GM12878 (cell line): ENCODE measurements around the gene HMG20B. TPM values are rescaled to one million over a fixed set of nuclear protein-coding genes. Genes with fewer than 3 reads are reported as not detected.
A peak's percentile ranks its signal among the peaks of the same experiment; 100 is the strongest.

Experiments used
- ASH2L ChIP-seq: fragments of 300-600, 200-600 bp; sonication (generic); IDR thresholded peaks from 2 replicates; pipeline ENCODE4 v1.6.1; 2017; ENCODE audit warnings: low read depth, mild to moderate bottlenecking, borderline replicate concordance
- DPF2 ChIP-seq: fragments of 450-650 bp; IDR thresholded peaks from 2 replicates; pipeline ENCODE4 v1.6.1; 2017; ENCODE audit warnings: mild to moderate bottlenecking
- E2F8 ChIP-seq: fragments of 450-650 bp; IDR thresholded peaks from 2 replicates; pipeline ENCODE4 v1.6.1; 2018; ENCODE audit warnings: mild to moderate bottlenecking, low read depth, moderate library complexity; ENCODE audit not compliant: partially characterized antibody
- E4F1 ChIP-seq: fragments of 450-650 bp; IDR thresholded peaks from 2 replicates; pipeline ENCODE4 v1.6.1; 2018; ENCODE audit warnings: borderline replicate concordance, mild to moderate bottlenecking; ENCODE audit not compliant: partially characterized antibody
- FOXK2 ChIP-seq: fragments of 450-650 bp; IDR thresholded peaks from 2 replicates; pipeline ENCODE4 v1.6.1; 2017; ENCODE audit warnings: mild to moderate bottlenecking, moderate library complexity
- PAX8 ChIP-seq: fragments of 450-650 bp; IDR thresholded peaks from 2 replicates; pipeline ENCODE4 v1.6.1; 2017; ENCODE audit warnings: mild to moderate bottlenecking, moderate library complexity
- RUNX3 ChIP-seq: IDR thresholded peaks from 2 replicates; pipeline ENCODE4 v1.6.1; 2012; ENCODE audit warnings: low read length, inconsistent platforms
- SMARCA5 ChIP-seq: fragments of 450-650 bp; IDR thresholded peaks from 2 replicates; pipeline ENCODE4 v1.6.1; 2017; ENCODE audit warnings: mild to moderate bottlenecking
- SPI1 ChIP-seq: IDR thresholded peaks from 2 replicates; pipeline ENCODE4 v1.6.1; 2011; ENCODE audit warnings: low read depth, mild to moderate bottlenecking, low read length, moderate library complexity, borderline replicate concordance; ENCODE audit not compliant: insufficient read depth
- USF2 ChIP-seq: IDR thresholded peaks from 2 replicates; pipeline ENCODE4 v1.6.1; 2011; ENCODE audit warnings: low read depth, low read length, improper control_type of control experiment, borderline replicate concordance
- ZBTB11 ChIP-seq: fragments of 450-650 bp; formaldehyde crosslinking; IDR thresholded peaks from 2 replicates; pipeline ENCODE4 v1.5.0; 2022; ENCODE audit warnings: mild to moderate bottlenecking, missing genetic modification characterization
- ZNF217 ChIP-seq: fragments of 450-650 bp; IDR thresholded peaks from 2 replicates; pipeline ENCODE4 v1.6.1; 2017; ENCODE audit warnings: antibody characterized with exemption, mild to moderate bottlenecking
- ZNF687 ChIP-seq: fragments of 450-650 bp; IDR thresholded peaks from 2 replicates; pipeline ENCODE4 v1.6.1; 2017; ENCODE audit warnings: mild to moderate bottlenecking, moderate library complexity
- polyA plus RNA-seq, 11 experiments: library from polyadenylated mRNA; depleted of rRNA in 4 of 11; unstranded in 6 of 11; stranded (reverse) in 5 of 11; fragments of >200 nt; fragmentation: Nextera tagmentation in 4 of 11; fragmentation: Illumina TruSeq in 1 of 11; extraction: Ambion mirVana in 4 of 11; extraction: Trizol in 1 of 11; gene quantifications; 1 replicate in 1 of 11; 2 replicates in 10 of 11; pipeline versions ENCODE4 v1.2.1 to v1.2.3, GENCODE V29; 2011 to 2016; ENCODE audit warnings: inconsistent platforms in 2 of 11, missing spikeins in 2 of 11, low read depth in 1 of 11
- total RNA-seq, 4 experiments: library from RNA; depleted of rRNA in 3 of 4; stranded (reverse); fragments of >200 nt in 3 of 4; fragmentation: Illumina TruSeq in 1 of 4; extraction: Trizol in 1 of 4; gene quantifications; 2 replicates each; pipeline versions ENCODE4 v1.2.1 to v1.2.3, GENCODE V29; 2013 to 2021

Gene HMG20B
- total and polyA plus RNA-seq, 10 of the 15 experiments (the other 5 are each of a cell fraction or from before 2014, with no cell fraction given), result 0.37 to 92.7 (median 47.0) TPM

- peak; percentile 48 for TF ChIP-seq ZNF687
- TF ChIP-seq SMARCA5, result no peak
- no peak for TF ChIP-seq FOXK2
- TF ChIP-seq SPI1, result peak; percentile 44; the same call in 1 of the 2 replicates
- no peak for TF ChIP-seq USF2
- peak; percentile 70 for TF ChIP-seq ZBTB11 (CRISPR knock-in tag)
- no peak for TF ChIP-seq E2F8
- TF ChIP-seq E4F1, result no peak
- TF ChIP-seq RUNX3, result peak; percentile 37; the same call in 1 of the 2 replicates
- no peak for TF ChIP-seq DPF2
- no peak for TF ChIP-seq ASH2L
- TF ChIP-seq PAX8, result no peak
- no peak for TF ChIP-seq ZNF217
Measured at GRCh38 chr19:3554254-3555083, 18.3 kb upstream of the HMG20B start (continued).
